Peyer's patch (tissue), 4 donors: ENCODE data around the gene TMEM9.

Experiments
- CTCF ChIP-seq, 6 experiments: fragments of 450-650 bp in 4 of 6; fragments of 200-600 bp in 2 of 6; sonication (generic) in 1 of 6; IDR thresholded peaks; one replicate each; pipeline ENCODE4 v1.5.1; 2017 to 2019; ENCODE audit warnings: antibody characterized with exemption in 6 of 6, mild to moderate bottlenecking in 3 of 6, moderate library complexity in 1 of 6
- POLR2A ChIP-seq, 2 donors: fragments of 450-650 bp; IDR thresholded peaks; one replicate each; pipeline ENCODE4 v1.5.1; 2017; ENCODE audit warnings: antibody characterized with exemption in 2 of 2, mild to moderate bottlenecking in 2 of 2, moderate library complexity in 2 of 2

DNA sequence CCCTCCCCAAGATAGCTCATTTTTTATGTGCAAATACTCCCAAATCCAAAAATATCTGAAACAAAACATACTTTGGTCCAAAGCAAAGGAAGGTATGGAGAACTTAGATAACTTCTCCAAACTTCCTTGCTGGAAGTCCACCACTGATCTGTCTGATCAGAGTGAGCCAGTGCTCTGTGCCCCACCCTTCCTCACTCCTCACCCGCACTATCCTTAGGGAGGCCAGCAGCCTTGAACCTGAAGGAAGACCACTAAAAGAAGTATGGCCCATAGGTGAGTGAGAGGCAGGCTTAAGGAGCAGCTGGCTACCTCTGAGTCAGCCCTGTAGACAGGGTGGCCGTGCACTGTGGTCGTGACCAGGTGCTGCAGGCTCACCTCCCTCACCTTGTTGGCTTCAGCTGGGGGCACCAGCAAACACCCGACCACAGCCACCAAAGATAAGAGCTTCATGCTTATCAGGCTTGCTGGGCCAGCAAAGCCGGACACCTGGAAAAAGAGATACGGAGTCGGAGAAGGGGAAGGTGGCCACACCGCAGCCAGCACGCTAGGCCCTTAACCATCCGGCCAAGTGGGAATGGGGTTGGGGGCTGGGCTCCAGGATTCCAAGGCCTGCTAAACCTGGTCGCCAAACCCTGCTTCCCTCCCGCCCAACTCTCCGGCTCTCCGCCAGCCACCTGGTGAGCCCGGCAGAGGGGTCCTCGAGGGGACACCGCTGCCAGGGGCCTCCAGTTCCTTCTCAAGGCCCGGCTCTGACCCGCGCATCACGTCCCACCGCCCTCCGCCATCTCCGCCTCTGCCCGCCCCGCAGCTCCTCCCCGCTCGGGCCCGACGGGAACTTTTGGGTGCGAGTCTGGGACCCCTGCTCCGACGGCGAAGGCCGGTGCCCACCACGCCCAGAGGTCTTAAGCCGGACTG is 543 bp downstream of the TMEM9 start:
- TF ChIP-seq CTCF (IDR thresholded peaks at IDR 0.05) (no peak), POLR2A (IDR thresholded peaks at IDR 0.05) (no peak)
